Spleen (tissue), 11 donors: Measurements from ENCODE around the gene TDO2. TPM values are rescaled to one million over a fixed set of nuclear protein-coding genes. Genes with fewer than 3 reads are reported as not detected.

Experiments used
- DNase-seq: peaks from one replicate; pipeline ENCODE4 v3.0.0-alpha.2; 2020
- H3K27ac ChIP-seq, 8 donors: fragments of 200-600 bp; sonication (generic) in 7 of 8; 1 replicate in 4 of 8; 2 replicates in 4 of 8; pipeline versions ENCODE4 v1.5.0 to v1.8.0; 2016 to 2021; ENCODE audit warnings: inconsistent platforms in 4 of 8, mild to moderate bottlenecking in 4 of 8, moderate library complexity in 1 of 8
- H3K27me3 ChIP-seq, 7 donors: fragments of 200-600 bp; sonication (generic) in 6 of 7; replicated peaks in 1 of 7; 1 replicate in 4 of 7; 2 replicates in 3 of 7; pipeline versions ENCODE4 v1.5.0 to v1.8.0; 2016 to 2021; ENCODE audit warnings: inconsistent platforms in 3 of 7, mild to moderate bottlenecking in 1 of 7
- H3K36me3 ChIP-seq, 6 donors: fragments of 200-600 bp; sonication (generic) in 5 of 6; 1 replicate in 4 of 6; 2 replicates in 2 of 6; pipeline versions ENCODE4 v1.5.0 to v1.8.0; 2016 to 2021; ENCODE audit warnings: inconsistent platforms in 2 of 6
- H3K4me1 ChIP-seq, 6 donors: fragments of 200-600 bp; sonication (generic) in 5 of 6; 1 replicate in 3 of 6; 2 replicates in 3 of 6; pipeline versions ENCODE4 v1.5.0 to v1.8.0; 2016 to 2021; ENCODE audit warnings: inconsistent platforms in 3 of 6
- H3K4me3 ChIP-seq, 8 donors: fragments of 200-600 bp; sonication (generic) in 7 of 8; 1 replicate in 4 of 8; 2 replicates in 4 of 8; pipeline versions ENCODE4 v1.5.0 to v1.8.0; 2016 to 2021; ENCODE audit warnings: inconsistent platforms in 4 of 8, mild to moderate bottlenecking in 4 of 8, moderate library complexity in 2 of 8
- H3K9me3 ChIP-seq, 8 donors: fragments of 200-600 bp; sonication (generic) in 7 of 8; 1 replicate in 4 of 8; 2 replicates in 4 of 8; pipeline versions ENCODE4 v1.5.0 to v1.8.0; 2016 to 2021; ENCODE audit warnings: inconsistent platforms in 4 of 8
- POLR2A ChIP-seq, 3 donors: fragments of 450-650 bp; IDR thresholded peaks; one replicate each; pipeline ENCODE4 v1.5.1; 2017; ENCODE audit warnings: antibody characterized with exemption in 3 of 3, mild to moderate bottlenecking in 1 of 3
- POLR2AphosphoS5 ChIP-seq, 3 donors: sonication (generic); formaldehyde crosslinking; IDR thresholded peaks; one replicate each; pipeline ENCODE4 v1.5.1; 2017; ENCODE audit warnings: antibody characterized with exemption in 3 of 3
- WGBS, 5 donors: extraction: QIAGEN DNeasy Blood & Tissue Kit in 3 of 5; methylation state at CpG; one replicate each; pipeline versions ENCODE4 v1.1.5 to v1.1.7; 2013 to 2018; 5-methylcytosine and 5-hydroxymethylcytosine counted together
- intact Hi-C: fragments of 100-400 bp; cut with DNase I; formaldehyde crosslinking; loops from one replicate; pipeline ENCODE4 v1.15.0; 2023; ENCODE audit warnings: low total_unique reads
- polyA plus RNA-seq, 3 donors: library from polyadenylated mRNA; stranded (reverse); fragments of 200-250 nt; gene quantifications; one replicate each; pipeline ENCODE4 v1.2.1, GENCODE V29; 2013
- total RNA-seq, 7 donors: library from RNA; depleted of rRNA in 3 of 7; stranded (reverse); fragments of >200 nt in 3 of 7; fragmentation: NEBNext Ultra II Directional in 4 of 7; extraction: Animal tissue kit (Norgen Biotek cat#: 25700) in 4 of 7; gene quantifications; one replicate each; pipeline versions ENCODE4 v1.1.0 to v1.2.1, GENCODE V29; 2016 to 2021
- TF ChIP-seq, protein P1 (sequence below), 11 experiments: fragments of 200-600 bp in 7 of 11; fragments of 450-650 bp in 4 of 11; sonication (generic) in 4 of 11; IDR thresholded peaks in 8 of 11; conservative IDR thresholded peaks in 3 of 11; 1 replicate in 7 of 11; 2 replicates in 4 of 11; pipeline versions ENCODE4 v1.4.0 to v1.8.0; 2016 to 2021; ENCODE audit warnings: antibody characterized with exemption in 11 of 11, inconsistent platforms in 4 of 11, mild to moderate bottlenecking in 1 of 11
- donor health status: healthy with polysubstance abuse.
- donor health status: DM: no; HTN: no; CAD: no; lungs with moderate emphysema.
- donor health status: DM: no; HTN: no; CAD: no.
- donor health status: Bipolar disorder and iron deficiency.
- donor health status: healthy.
- donor health status: DM: no; HTN: no; CAD: no.
- donor health status: DM: yes; HTN: yes; CAD: no.

Gene TDO2
- total and polyA plus RNA-seq, 10 donors = 0.37 to 3.6 (median 1.8) TPM

DNA sequence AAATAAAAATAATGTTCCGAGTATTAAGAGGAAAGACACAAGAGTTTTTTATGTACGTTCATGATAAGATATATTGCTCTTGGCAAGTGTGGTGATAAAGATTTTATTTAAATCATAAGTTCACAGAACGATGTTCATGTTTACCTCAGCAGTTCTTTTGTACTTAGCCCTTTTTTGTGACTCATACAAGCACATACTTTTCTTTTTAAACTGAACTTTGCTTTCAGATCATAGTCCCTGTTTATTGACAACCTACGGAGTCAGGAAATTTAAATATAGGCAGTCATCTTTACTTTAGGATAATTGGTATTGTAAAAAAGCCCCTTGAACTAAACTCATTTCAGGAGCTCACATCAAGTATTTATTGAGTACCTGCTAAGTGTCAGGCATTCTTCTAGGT, 51.4 kb downstream of the TDO2 start:
- Histone ChIP-seq H3K4me3 (no peak overlapping the region), H3K9me3 (no peaks in the 10 kb centered on the region)
- intact Hi-C loops = no loop called here

DNA sequence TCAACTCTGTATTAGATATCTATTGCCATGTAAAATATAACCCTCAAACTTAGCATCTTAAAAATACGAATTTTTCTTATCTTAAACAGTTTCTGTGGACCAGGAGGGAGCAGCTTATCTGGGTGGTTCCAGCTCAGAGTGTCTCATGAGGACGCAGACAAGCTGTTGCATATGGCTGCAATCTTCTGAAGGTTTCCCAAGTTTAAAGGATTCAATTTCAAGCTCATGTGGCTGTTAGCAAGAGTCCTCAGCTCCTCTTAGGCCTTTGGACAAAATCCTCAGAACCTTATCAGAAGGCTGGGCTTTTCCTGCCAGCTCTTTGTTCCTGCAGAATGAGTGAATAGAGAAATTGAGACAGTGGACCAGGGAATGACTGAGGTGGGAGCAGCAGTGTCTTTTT, 53.0 kb downstream of the TDO2 start:
- Histone ChIP-seq H3K4me3 (no peak overlapping the region), H3K27ac (no peak overlapping the region), H3K27me3 (peaks cover 0 to 4% (median 0%) of the 10 kb centered on the region in 7 donors), H3K36me3 (no peaks in the 10 kb centered on the region), H3K9me3 (no peaks in the 10 kb centered on the region), H3K4me1 (peaks cover 7 to 24% (median 17%) of the 10 kb centered on the region in 6 donors)
- no peak for DNase-seq
- intact Hi-C loops = no loop called here
- WGBS, 5 donors = 74 to 89% (median 83%) methylated on average over 2 of the region's 2 CpGs
- TF ChIP-seq POLR2A (IDR thresholded peaks at IDR 0.05) = no peak
- TF ChIP-seq POLR2AphosphoS5 (IDR thresholded peaks at IDR 0.05) = no peak
- TF ChIP-seq, protein P1, sequence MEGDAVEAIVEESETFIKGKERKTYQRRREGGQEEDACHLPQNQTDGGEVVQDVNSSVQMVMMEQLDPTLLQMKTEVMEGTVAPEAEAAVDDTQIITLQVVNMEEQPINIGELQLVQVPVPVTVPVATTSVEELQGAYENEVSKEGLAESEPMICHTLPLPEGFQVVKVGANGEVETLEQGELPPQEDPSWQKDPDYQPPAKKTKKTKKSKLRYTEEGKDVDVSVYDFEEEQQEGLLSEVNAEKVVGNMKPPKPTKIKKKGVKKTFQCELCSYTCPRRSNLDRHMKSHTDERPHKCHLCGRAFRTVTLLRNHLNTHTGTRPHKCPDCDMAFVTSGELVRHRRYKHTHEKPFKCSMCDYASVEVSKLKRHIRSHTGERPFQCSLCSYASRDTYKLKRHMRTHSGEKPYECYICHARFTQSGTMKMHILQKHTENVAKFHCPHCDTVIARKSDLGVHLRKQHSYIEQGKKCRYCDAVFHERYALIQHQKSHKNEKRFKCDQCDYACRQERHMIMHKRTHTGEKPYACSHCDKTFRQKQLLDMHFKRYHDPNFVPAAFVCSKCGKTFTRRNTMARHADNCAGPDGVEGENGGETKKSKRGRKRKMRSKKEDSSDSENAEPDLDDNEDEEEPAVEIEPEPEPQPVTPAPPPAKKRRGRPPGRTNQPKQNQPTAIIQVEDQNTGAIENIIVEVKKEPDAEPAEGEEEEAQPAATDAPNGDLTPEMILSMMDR (IDR thresholded peaks at IDR 0.05 in 8 of 11, conservative IDR thresholded peaks at IDR 0.05 in 3 of 11) = no peak

More for the DNA sequence above, 51.4 kb downstream of the TDO2 start:
- Histone ChIP-seq H3K36me3 (no peaks in the 10 kb centered on the region), H3K4me1 (peaks cover 7 to 24% (median 17%) of the 10 kb centered on the region in 6 donors), H3K27me3 (peaks cover 0 to 4% (median 0%) of the 10 kb centered on the region in 7 donors), H3K27ac (no peak overlapping the region)
- TF ChIP-seq POLR2AphosphoS5 (IDR thresholded peaks at IDR 0.05) (no peak), POLR2A (IDR thresholded peaks at IDR 0.05) (no peak)
- TF ChIP-seq, protein P1 (IDR thresholded peaks at IDR 0.05 in 8 of 11, conservative IDR thresholded peaks at IDR 0.05 in 3 of 11) = no peak
- no peak for DNase-seq
- 89 to 96% (median 91%) methylated on average over 4 of the region's 4 CpGs for WGBS, 5 donors

DNA sequence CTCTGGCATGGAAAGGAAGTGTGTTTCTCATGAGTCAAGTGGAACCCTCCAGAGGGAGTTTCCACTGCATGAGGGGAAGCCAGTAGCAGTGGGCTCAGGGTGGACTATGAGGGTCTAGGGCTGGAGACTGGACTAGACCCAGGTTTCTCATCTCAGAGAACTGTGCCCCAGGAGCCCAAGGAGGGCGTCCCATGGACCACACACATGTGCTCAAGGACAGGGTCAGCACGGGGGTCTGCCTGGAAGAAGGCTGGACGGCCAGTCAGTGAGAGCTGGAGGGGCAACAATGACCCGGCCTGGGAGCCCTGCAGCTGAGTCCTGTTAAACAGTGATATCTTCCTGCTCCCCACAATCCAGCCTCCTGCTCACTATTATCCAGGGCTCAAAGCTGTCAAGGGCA, 55.9 kb downstream of the TDO2 start:
- Histone ChIP-seq H3K27me3 (peaks cover 0 to 4% (median 0%) of the 10 kb centered on the region in 7 donors), H3K36me3 (no peaks in the 10 kb centered on the region), H3K4me1 (peaks cover 0 to 1% (median under 1%) of the 10 kb centered on the region in 6 donors), H3K27ac (no peak overlapping the region), H3K9me3 (no peaks in the 10 kb centered on the region), H3K4me3 (no peak overlapping the region)
- DNase-seq = no peak
- no peak for TF ChIP-seq POLR2AphosphoS5 (IDR thresholded peaks at IDR 0.05)
- no peak for TF ChIP-seq POLR2A (IDR thresholded peaks at IDR 0.05)
- TF ChIP-seq, protein P1 (IDR thresholded peaks at IDR 0.05 in 8 of 11, conservative IDR thresholded peaks at IDR 0.05 in 3 of 11) = no peak
- 74 to 93% (median 81%) methylated on average over 3 to 4 of the region's 4 CpGs for whole genome bisulfite sequencing, 5 donors
- intact Hi-C loops = no loop called here

DNA sequence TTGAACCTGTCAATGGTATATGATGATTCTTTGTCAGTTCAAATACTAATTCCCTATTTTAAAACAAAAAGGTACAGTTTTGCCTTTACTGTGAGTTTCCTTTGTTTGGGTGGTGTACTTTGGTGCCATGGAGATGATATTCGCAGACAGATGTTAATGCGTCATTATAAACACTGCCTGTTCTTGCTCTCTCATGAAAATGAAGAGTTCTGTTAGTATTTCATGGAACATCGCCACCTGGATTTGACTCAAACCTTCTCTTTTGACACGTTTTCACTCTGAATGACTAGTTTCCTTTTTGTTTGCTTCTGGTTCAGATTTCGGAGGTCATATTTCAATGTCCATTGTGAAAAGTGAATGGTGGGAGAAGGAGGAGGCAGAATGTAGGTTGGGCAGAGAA, 57.0 kb downstream of the TDO2 start:
- DNase-seq = no peak
- Histone ChIP-seq H3K4me3 (no peak overlapping the region), H3K36me3 (no peaks in the 10 kb centered on the region), H3K4me1 (no peaks in the 10 kb centered on the region), H3K27me3 (peaks cover 0 to 4% (median 0%) of the 10 kb centered on the region in 7 donors), H3K9me3 (no peaks in the 10 kb centered on the region), H3K27ac (no peak overlapping the region)
- intact Hi-C loops = no loop called here
- 65 to 76% (median 72%) methylated on average over 5 of the region's 5 CpGs for WGBS, 5 donors
- TF ChIP-seq, protein P1 (IDR thresholded peaks at IDR 0.05 in 8 of 11, conservative IDR thresholded peaks at IDR 0.05 in 3 of 11) = no peak
- TF ChIP-seq POLR2AphosphoS5 (IDR thresholded peaks at IDR 0.05) (no peak), POLR2A (IDR thresholded peaks at IDR 0.05) (no peak)
